ENCODE results near the gene SIDT1.

The SIDT1 gene

GRCh38 chr3:113574213-113574612, 41.9 kb downstream of the SIDT1 start:
- TF ChIP-seq CTCF (IDR thresholded peaks at IDR 0.05; ENCODE audit: low read depth, low read length): no peak
- in situ Hi-C loops (cut with HindIII; ENCODE audit: low sequenced_read_pairs): no loop called here
- no peak overlapping the region for H3K4me3 ChIP-seq (ENCODE audit: low read depth, low read length)
- DNase-seq (ENCODE audit: low read depth, low spot score): no peak

- no peak overlapping the region for H3K4me3 ChIP-seq (ENCODE audit: low read depth, low read length)
- in situ Hi-C loops (cut with HindIII; ENCODE audit: low sequenced_read_pairs): no loop called here
- no peak for DNase-seq (ENCODE audit: low read depth, low spot score)
- TF ChIP-seq CTCF (IDR thresholded peaks at IDR 0.05; ENCODE audit: low read depth, low read length): no peak
Measured at GRCh38 chr3:113575206-113575605, 42.9 kb downstream of the SIDT1 start.

GRCh38 chr3:113585228-113585627, 52.9 kb downstream of the SIDT1 start:
- no peak for TF ChIP-seq CTCF (IDR thresholded peaks at IDR 0.05; ENCODE audit: low read depth, low read length)
- DNase-seq (ENCODE audit: low read depth, low spot score): no peak
- in situ Hi-C loops (cut with HindIII; ENCODE audit: low sequenced_read_pairs): no loop called here
- H3K4me3 ChIP-seq (ENCODE audit: low read depth, low read length): no peak overlapping the region

- DNase-seq (ENCODE audit: low read depth, low spot score): no peak
- in situ Hi-C loops (cut with HindIII; ENCODE audit: low sequenced_read_pairs): no loop called here
- no peak overlapping the region for H3K4me3 ChIP-seq (ENCODE audit: low read depth, low read length)
- no peak for TF ChIP-seq CTCF (IDR thresholded peaks at IDR 0.05; ENCODE audit: low read depth, low read length)
Measured at GRCh38 chr3:113585720-113586119, 53.4 kb downstream of the SIDT1 start.

- in situ Hi-C loops (cut with HindIII; ENCODE audit: low sequenced_read_pairs): no loop called here
Measured at GRCh38 chr3:113588806-113589205, 56.5 kb downstream of the SIDT1 start.

GRCh38 chr3:113589971-113590370, 57.6 kb downstream of the SIDT1 start:
- no peak for DNase-seq (ENCODE audit: low read depth, low spot score)
- in situ Hi-C loops (cut with HindIII; ENCODE audit: low sequenced_read_pairs): no loop called here
- H3K4me3 ChIP-seq (ENCODE audit: low read depth, low read length): no peak overlapping the region
- TF ChIP-seq CTCF (IDR thresholded peaks at IDR 0.05; ENCODE audit: low read depth, low read length): no peak

More at GRCh38 chr3:113588806-113589205, 56.5 kb downstream of the SIDT1 start:
- H3K4me3 ChIP-seq (ENCODE audit: low read depth, low read length): no peak overlapping the region
- no peak for TF ChIP-seq CTCF (IDR thresholded peaks at IDR 0.05; ENCODE audit: low read depth, low read length)
- DNase-seq (ENCODE audit: low read depth, low spot score): no peak

GRCh38 chr3:113590983-113591382, 58.6 kb downstream of the SIDT1 start:
- no peak for DNase-seq (ENCODE audit: low read depth, low spot score)
- no peak overlapping the region for H3K4me3 ChIP-seq (ENCODE audit: low read depth, low read length)
- in situ Hi-C loops (cut with HindIII; ENCODE audit: low sequenced_read_pairs): no loop called here
- no peak for TF ChIP-seq CTCF (IDR thresholded peaks at IDR 0.05; ENCODE audit: low read depth, low read length)

Data from astrocyte of the spinal cord (primary cell).